ENCODE measurements around the gene COX15. TPM values are rescaled to one million over a fixed set of nuclear protein-coding genes. Genes with fewer than 3 reads are reported as not detected.

The COX15 gene
- total and polyA plus RNA-seq, 2 of the 8 experiments (the other 6 are each of a cell fraction or from before 2014, with no cell fraction given), result 17.5 to 36.6 TPM

- no peaks in the 10 kb centered on the region for H3K36me3 ChIP-seq (ENCODE audit: control insufficient read depth in 2 of 4, insufficient read depth in 4 of 4, low read length in 3 of 4)
- H3K79me2 ChIP-seq (ENCODE audit: control insufficient read depth in 1 of 2, insufficient read depth in 2 of 2, low read length in 2 of 2), result no peaks in the 10 kb centered on the region
- H2BK120ac ChIP-seq (replicated peaks; ENCODE audit: low read depth, low read length), result no peak overlapping the region
- no peaks in the 10 kb centered on the region for H3K79me1 ChIP-seq (ENCODE audit: low read depth, low read length)
- no peaks in the 10 kb centered on the region for H3K27me3 ChIP-seq (replicated peaks in 1 of 4; ENCODE audit: control insufficient read depth in 3 of 4, extremely low read depth in 1 of 4, insufficient read depth in 3 of 4, low read length in 3 of 4)
- no peak overlapping the region for H4K91ac ChIP-seq (replicated peaks; ENCODE audit: insufficient read length, low read length)
- no peak overlapping the region for H3K4ac ChIP-seq (replicated peaks; ENCODE audit: insufficient read length, low read depth, low read length)
- H3K4me2 ChIP-seq (ENCODE audit: insufficient read depth in 1 of 2, low read depth in 2 of 2, low read length in 2 of 2), result no peak overlapping the region
- FAIRE-seq (no peak), DNase-seq (ENCODE audit: low read depth in 1 of 2, low spot score in 2 of 2) (no peak)
- H3K14ac ChIP-seq (ENCODE audit: insufficient read length), result no peak overlapping the region
- H3K4me1 ChIP-seq (replicated peaks in 1 of 4; ENCODE audit: control insufficient read depth in 3 of 4, insufficient read depth in 4 of 4, low read length in 3 of 4), result no peaks in the 10 kb centered on the region
- no peak overlapping the region for H4K8ac ChIP-seq (ENCODE audit: extremely low read depth, insufficient read depth, low read length)
- H3K23me2 ChIP-seq (ENCODE audit: low read depth, low read length), result no peaks in the 10 kb centered on the region
- H3K56ac ChIP-seq (replicated peaks; ENCODE audit: insufficient read length, low read depth, low read length), result no peak overlapping the region
- no peak overlapping the region for H3K23ac ChIP-seq (ENCODE audit: insufficient read length)
- H3K4me3 ChIP-seq (ENCODE audit: extremely low read depth in 1 of 4, insufficient read depth in 2 of 4, low read depth in 3 of 4, low read length in 4 of 4), result no peak overlapping the region
- no peak overlapping the region for H2BK12ac ChIP-seq (ENCODE audit: low read depth, low read length)
- no peak overlapping the region for H2BK20ac ChIP-seq (ENCODE audit: low read length)
- no peak overlapping the region for H2AK5ac ChIP-seq (ENCODE audit: low read depth, low read length)
- no peaks in the 10 kb centered on the region for H4K20me1 ChIP-seq (replicated peaks in 1 of 2; ENCODE audit: control insufficient read depth in 1 of 2, insufficient read depth in 2 of 2, low read length in 2 of 2)
- H3K9me3 ChIP-seq (ENCODE audit: insufficient read depth in 2 of 2, low read depth in 1 of 2, low read length in 1 of 2), result no peaks in the 10 kb centered on the region
- CTCF ChIA-PET (ENCODE audit: partially characterized antibody), result no interaction called here
- POLR2A ChIA-PET (ENCODE audit: partially characterized antibody), result interaction anchor here (2.6 kb wide), 1 partner anchor 34 kb away, joined by 8 read pairs; the partner anchor contains the start of genes COX15 and CUTC
- WGBS, 2 experiments (ENCODE audit: extremely low coverage in 1 of 2, insufficient coverage in 1 of 2, insufficient read length in 1 of 2, insufficient replicate concordance in 2 of 2, low coverage in 1 of 2, low lambda C conversion rate in 2 of 2, missing lambda C conversion rate in 1 of 2), result 86% methylated on average over 4 of the region's 4 CpGs; no CpG with 5 or more reads in 1 of the 2 experiments
- H2AFZ ChIP-seq (ENCODE audit: low read length), result no peak overlapping the region
- H4K5ac ChIP-seq (ENCODE audit: insufficient read length, low read depth, low read length), result no peak overlapping the region
- no peak overlapping the region for H3K9ac ChIP-seq (replicated peaks in 1 of 4; ENCODE audit: extremely low read depth in 1 of 4, low read depth in 3 of 4, low read length in 3 of 4)
- no peak overlapping the region for H2BK5ac ChIP-seq (ENCODE audit: low read depth, low read length)
- no peak overlapping the region for H2BK15ac ChIP-seq (ENCODE audit: low read length)
- H3K27ac ChIP-seq (ENCODE audit: low read depth, low read length), result no peak overlapping the region
- H3K18ac ChIP-seq (ENCODE audit: extremely low read depth, low read length), result no peak overlapping the region
- TF ChIP-seq FOSL1 (IDR thresholded peaks at IDR 0.05; ENCODE audit: insufficient read depth, low read depth, low read length), result no peak
- TF ChIP-seq BRCA1 (IDR thresholded peaks at IDR 0.05; ENCODE audit: low read depth, low read length), result no peak
- TF ChIP-seq SP1 (IDR thresholded peaks at IDR 0.05; ENCODE audit: low read depth, low read length), result no peak
- no peak for TF ChIP-seq RAD21 (IDR thresholded peaks at IDR 0.05 in 1 of 2, conservative IDR thresholded peaks at IDR 0.05 in 1 of 2; ENCODE audit: low read depth in 2 of 2, low read length in 2 of 2)
- TF ChIP-seq RNF2 (IDR thresholded peaks at IDR 0.05; ENCODE audit: borderline replicate concordance, low read depth, low read length, missing control alignments, poor library complexity, severe bottlenecking), result no peak
- TF ChIP-seq KDM1A (IDR thresholded peaks at IDR 0.05; ENCODE audit: borderline replicate concordance, low read length), result no peak
- no peak for TF ChIP-seq TBP (IDR thresholded peaks at IDR 0.05; ENCODE audit: low read depth, low read length)
- TF ChIP-seq KDM5A (IDR thresholded peaks at IDR 0.05; ENCODE audit: low read length), result no peak
- TF ChIP-seq CHD2 (IDR thresholded peaks at IDR 0.05; ENCODE audit: low read length), result no peak
- no peak for TF ChIP-seq CBX8 (IDR thresholded peaks at IDR 0.05; ENCODE audit: borderline replicate concordance, low read depth, low read length)
- no peak for TF ChIP-seq SIN3A (conservative IDR thresholded peaks at IDR 0.05 in 1 of 2, IDR thresholded peaks at IDR 0.05 in 1 of 2; ENCODE audit: low read depth in 1 of 2, low read length in 2 of 2)
- TF ChIP-seq, protein P1, sequence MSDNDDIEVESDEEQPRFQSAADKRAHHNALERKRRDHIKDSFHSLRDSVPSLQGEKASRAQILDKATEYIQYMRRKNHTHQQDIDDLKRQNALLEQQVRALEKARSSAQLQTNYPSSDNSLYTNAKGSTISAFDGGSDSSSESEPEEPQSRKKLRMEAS (IDR thresholded peaks at IDR 0.05), result no peak
- no peak for TF ChIP-seq BCL11A (IDR thresholded peaks at IDR 0.05; ENCODE audit: low read depth in 2 of 2, low read length in 2 of 2)
Measured at GRCh38 chr10:99765672-99766301, 33.9 kb upstream of the COX15 start.
